Activated CD4-positive, alpha-beta T cell treated with anti-CD3 and anti-CD28 coated beads for 1 hour (primary cell): ENCODE measurements around the gene C1D.
A peak's percentile ranks its signal among the peaks of the same experiment; 100 is the strongest.
"Not testable (repeated sequence)": the region's sequence is repeated elsewhere in the genome, so short reads cannot be mapped to it uniquely, and the experiment has no call there.

Experiments used
- DNase-seq: peaks from one replicate; pipeline ENCODE4 v3.0.0-alpha.2; 2020

The C1D gene

GRCh38 chr2:68062680-68063387 is at the start of gene C1D:
TSS of gene C1D (minus strand) at chr2:68063004. CDS start at chr2:68047310, 15,694 bp downstream.
- peak; percentile 89 for DNase-seq

GRCh38 chr2:68110102-68110501 is 47.3 kb upstream of the C1D start:
- DNase-seq = no peak

GRCh38 chr2:68108120-68108519 is 45.3 kb upstream of the C1D start:
- no peak for DNase-seq

GRCh38 chr2:68107475-68107874 is 44.7 kb upstream of the C1D start:
- no peak for DNase-seq

- no peak for DNase-seq
Measured at GRCh38 chr2:68104111-68104835, 41.5 kb upstream of the C1D start.

GRCh38 chr2:68103709-68104055 is 40.9 kb upstream of the C1D start:
- DNase-seq = no peak

- no peak for DNase-seq
Measured at GRCh38 chr2:68103030-68103708, 40.4 kb upstream of the C1D start.

- DNase-seq = no peak
Measured at GRCh38 chr2:68100189-68100588, 37.4 kb upstream of the C1D start.

- DNase-seq = no peak
Measured at GRCh38 chr2:68099260-68099659, 36.5 kb upstream of the C1D start.

- no peak for DNase-seq
Measured at GRCh38 chr2:68098291-68098797, 35.5 kb upstream of the C1D start.

GRCh38 chr2:68094111-68094510 is 31.3 kb upstream of the C1D start:
- DNase-seq = no peak

- DNase-seq = no peak
Measured at GRCh38 chr2:68093634-68094033, 30.8 kb upstream of the C1D start.

GRCh38 chr2:68091439-68092034 is 28.7 kb upstream of the C1D start:
- no peak for DNase-seq

- no peak for DNase-seq
Measured at GRCh38 chr2:68089961-68090360, 27.2 kb upstream of the C1D start.

GRCh38 chr2:68088940-68089339 is 26.1 kb upstream of the C1D start:
- DNase-seq = no peak

- no peak for DNase-seq
Measured at GRCh38 chr2:68086166-68086565, 23.4 kb upstream of the C1D start.

GRCh38 chr2:68083346-68083745 is 20.5 kb upstream of the C1D start:
- no peak for DNase-seq

- DNase-seq = no peak
Measured at GRCh38 chr2:68074050-68074449, 11.2 kb upstream of the C1D start.

GRCh38 chr2:68063797-68064646 is 1.2 kb upstream of the C1D start:
- DNase-seq = not testable (repeated sequence)

- no peak for DNase-seq
Measured at GRCh38 chr2:68060652-68061051, 2.2 kb downstream of the C1D start.

GRCh38 chr2:68059784-68060525 is 2.8 kb downstream of the C1D start:
- DNase-seq = no peak
